ENCODE measurements around the gene GALNS. TPM values are rescaled to one million over a fixed set of nuclear protein-coding genes. Genes with fewer than 3 reads are reported as not detected.

The GALNS gene
- total and polyA plus RNA-seq, 2 of the 13 experiments (the other 11 are each of a cell fraction or from before 2014, with no cell fraction given): 9.2 to 9.8 TPM

DNA sequence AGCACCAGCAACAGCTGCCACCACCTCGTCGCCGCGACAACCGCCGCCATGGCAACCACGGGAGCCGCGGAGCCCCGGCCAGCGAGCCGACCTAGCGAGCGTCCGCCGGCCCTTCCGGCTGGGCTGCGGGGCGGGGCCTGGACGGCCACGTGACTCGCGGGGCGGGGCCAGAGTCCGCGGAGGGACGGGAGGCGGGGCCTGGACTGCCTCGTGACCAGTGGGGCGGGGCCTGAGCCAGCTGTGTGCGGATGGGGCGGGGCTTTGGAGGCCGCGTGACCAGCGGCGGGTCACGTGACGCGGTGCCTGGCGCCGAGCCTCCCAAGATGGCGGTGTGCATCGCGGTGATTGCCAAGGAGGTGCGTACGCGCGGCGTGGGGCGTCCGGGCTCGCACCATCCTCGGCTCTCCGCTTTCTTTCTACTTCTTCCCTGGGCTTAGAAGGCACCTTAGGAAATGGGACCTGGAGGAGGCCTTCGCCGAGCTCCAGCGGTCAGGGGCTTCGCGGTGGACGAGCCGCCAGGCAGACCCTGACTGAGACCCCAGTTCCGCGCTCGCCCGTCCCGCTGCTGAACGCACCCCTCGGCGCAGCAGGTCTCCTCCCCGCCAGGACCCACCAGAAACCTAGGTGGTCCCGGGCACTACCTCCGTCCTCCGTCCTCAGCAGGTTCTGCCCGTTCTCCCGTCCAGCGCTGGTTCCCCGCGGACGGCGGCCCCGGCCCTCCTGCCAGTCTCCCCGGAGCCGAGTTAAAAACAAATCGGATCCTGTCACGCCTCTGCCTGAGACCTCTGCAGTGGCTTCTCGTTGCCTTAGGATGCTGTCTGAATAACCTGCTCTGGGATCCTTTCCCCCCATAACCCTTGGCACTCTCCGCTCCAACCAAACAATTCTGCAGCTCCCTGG, at the start of gene GALNS, which contains the start of gene TRAPPC2L (continued):
- TF ChIP-seq, protein P1, sequence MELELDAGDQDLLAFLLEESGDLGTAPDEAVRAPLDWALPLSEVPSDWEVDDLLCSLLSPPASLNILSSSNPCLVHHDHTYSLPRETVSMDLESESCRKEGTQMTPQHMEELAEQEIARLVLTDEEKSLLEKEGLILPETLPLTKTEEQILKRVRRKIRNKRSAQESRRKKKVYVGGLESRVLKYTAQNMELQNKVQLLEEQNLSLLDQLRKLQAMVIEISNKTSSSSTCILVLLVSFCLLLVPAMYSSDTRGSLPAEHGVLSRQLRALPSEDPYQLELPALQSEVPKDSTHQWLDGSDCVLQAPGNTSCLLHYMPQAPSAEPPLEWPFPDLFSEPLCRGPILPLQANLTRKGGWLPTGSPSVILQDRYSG (CRISPR knock-in tag; IDR thresholded peaks at IDR 0.05): no peak
- TF ChIP-seq PPARG (CRISPR knock-in tag; conservative IDR thresholded peaks at IDR 0.05): no peak
- no peak for TF ChIP-seq CENPX (CRISPR knock-in tag; IDR thresholded peaks at IDR 0.05)
- TF ChIP-seq, protein P2, sequence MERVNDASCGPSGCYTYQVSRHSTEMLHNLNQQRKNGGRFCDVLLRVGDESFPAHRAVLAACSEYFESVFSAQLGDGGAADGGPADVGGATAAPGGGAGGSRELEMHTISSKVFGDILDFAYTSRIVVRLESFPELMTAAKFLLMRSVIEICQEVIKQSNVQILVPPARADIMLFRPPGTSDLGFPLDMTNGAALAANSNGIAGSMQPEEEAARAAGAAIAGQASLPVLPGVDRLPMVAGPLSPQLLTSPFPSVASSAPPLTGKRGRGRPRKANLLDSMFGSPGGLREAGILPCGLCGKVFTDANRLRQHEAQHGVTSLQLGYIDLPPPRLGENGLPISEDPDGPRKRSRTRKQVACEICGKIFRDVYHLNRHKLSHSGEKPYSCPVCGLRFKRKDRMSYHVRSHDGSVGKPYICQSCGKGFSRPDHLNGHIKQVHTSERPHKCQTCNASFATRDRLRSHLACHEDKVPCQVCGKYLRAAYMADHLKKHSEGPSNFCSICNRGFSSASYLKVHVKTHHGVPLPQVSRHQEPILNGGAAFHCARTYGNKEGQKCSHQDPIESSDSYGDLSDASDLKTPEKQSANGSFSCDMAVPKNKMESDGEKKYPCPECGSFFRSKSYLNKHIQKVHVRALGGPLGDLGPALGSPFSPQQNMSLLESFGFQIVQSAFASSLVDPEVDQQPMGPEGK (CRISPR knock-in tag; IDR thresholded peaks at IDR 0.05): no peak
- TF ChIP-seq ZNF776 (CRISPR knock-in tag; IDR thresholded peaks at IDR 0.05): peak; percentile 64
- TF ChIP-seq, protein P3, sequence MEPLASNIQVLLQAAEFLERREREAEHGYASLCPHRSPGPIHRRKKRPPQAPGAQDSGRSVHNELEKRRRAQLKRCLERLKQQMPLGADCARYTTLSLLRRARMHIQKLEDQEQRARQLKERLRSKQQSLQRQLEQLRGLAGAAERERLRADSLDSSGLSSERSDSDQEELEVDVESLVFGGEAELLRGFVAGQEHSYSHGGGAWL (CRISPR knock-in tag; IDR thresholded peaks at IDR 0.05): peak; percentile 89; the same call in 1 of the 2 replicates
- no peak for TF ChIP-seq HMGA1 (CRISPR knock-in tag; conservative IDR thresholded peaks at IDR 0.05)
- no peak for TF ChIP-seq GPN1 (CRISPR knock-in tag; IDR thresholded peaks at IDR 0.05; ENCODE audit: borderline replicate concordance)
- TF ChIP-seq, protein P4, sequence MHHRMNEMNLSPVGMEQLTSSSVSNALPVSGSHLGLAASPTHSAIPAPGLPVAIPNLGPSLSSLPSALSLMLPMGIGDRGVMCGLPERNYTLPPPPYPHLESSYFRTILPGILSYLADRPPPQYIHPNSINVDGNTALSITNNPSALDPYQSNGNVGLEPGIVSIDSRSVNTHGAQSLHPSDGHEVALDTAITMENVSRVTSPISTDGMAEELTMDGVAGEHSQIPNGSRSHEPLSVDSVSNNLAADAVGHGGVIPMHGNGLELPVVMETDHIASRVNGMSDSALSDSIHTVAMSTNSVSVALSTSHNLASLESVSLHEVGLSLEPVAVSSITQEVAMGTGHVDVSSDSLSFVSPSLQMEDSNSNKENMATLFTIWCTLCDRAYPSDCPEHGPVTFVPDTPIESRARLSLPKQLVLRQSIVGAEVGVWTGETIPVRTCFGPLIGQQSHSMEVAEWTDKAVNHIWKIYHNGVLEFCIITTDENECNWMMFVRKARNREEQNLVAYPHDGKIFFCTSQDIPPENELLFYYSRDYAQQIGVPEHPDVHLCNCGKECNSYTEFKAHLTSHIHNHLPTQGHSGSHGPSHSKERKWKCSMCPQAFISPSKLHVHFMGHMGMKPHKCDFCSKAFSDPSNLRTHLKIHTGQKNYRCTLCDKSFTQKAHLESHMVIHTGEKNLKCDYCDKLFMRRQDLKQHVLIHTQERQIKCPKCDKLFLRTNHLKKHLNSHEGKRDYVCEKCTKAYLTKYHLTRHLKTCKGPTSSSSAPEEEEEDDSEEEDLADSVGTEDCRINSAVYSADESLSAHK (CRISPR knock-in tag; IDR thresholded peaks at IDR 0.05; ENCODE audit: borderline replicate concordance): no peak
- peak; percentile 85 for TF ChIP-seq MYC (CRISPR knock-in tag; IDR thresholded peaks at IDR 0.05; ENCODE audit: borderline replicate concordance)
- no peak for TF ChIP-seq SRSF4 (IDR thresholded peaks at IDR 0.05; ENCODE audit: low read depth, low read length, poor library complexity, severe bottlenecking)
- peak; percentile 34 for TF ChIP-seq ZFP90 (CRISPR knock-in tag; IDR thresholded peaks at IDR 0.05; ENCODE audit: borderline replicate concordance)
- TF ChIP-seq SATB2 (CRISPR knock-in tag; IDR thresholded peaks at IDR 0.05): no peak
- peak; percentile 86; the same call in 1 of the 2 replicates for TF ChIP-seq ZNF350 (CRISPR knock-in tag; IDR thresholded peaks at IDR 0.05; ENCODE audit: borderline replicate concordance, low read depth)
- no peak for TF ChIP-seq CHD4 (IDR thresholded peaks at IDR 0.05; ENCODE audit: borderline replicate concordance, low read length)
- no peak; the same call in none of the 2 replicates for TF ChIP-seq DR1 (CRISPR knock-in tag; IDR thresholded peaks at IDR 0.05)
- TF ChIP-seq, protein P5, sequence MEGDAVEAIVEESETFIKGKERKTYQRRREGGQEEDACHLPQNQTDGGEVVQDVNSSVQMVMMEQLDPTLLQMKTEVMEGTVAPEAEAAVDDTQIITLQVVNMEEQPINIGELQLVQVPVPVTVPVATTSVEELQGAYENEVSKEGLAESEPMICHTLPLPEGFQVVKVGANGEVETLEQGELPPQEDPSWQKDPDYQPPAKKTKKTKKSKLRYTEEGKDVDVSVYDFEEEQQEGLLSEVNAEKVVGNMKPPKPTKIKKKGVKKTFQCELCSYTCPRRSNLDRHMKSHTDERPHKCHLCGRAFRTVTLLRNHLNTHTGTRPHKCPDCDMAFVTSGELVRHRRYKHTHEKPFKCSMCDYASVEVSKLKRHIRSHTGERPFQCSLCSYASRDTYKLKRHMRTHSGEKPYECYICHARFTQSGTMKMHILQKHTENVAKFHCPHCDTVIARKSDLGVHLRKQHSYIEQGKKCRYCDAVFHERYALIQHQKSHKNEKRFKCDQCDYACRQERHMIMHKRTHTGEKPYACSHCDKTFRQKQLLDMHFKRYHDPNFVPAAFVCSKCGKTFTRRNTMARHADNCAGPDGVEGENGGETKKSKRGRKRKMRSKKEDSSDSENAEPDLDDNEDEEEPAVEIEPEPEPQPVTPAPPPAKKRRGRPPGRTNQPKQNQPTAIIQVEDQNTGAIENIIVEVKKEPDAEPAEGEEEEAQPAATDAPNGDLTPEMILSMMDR (CRISPR knock-in tag; IDR thresholded peaks at IDR 0.05): no peak
- TF ChIP-seq HNRNPL (IDR thresholded peaks at IDR 0.05; ENCODE audit: low read depth, low read length): no peak
- no peak for TF ChIP-seq ZNF12 (CRISPR knock-in tag; IDR thresholded peaks at IDR 0.05)
